OCI-M1 (cell line): ENCODE results near the gene ATE1.
"Not testable (repeated sequence)": the region's sequence is repeated elsewhere in the genome, so short reads cannot be mapped to it uniquely, and the experiment has no call there.

ENCODE experiments used
- DNase-seq: peaks from one replicate; lab custom pipeline; 2025; lab: John Stamatoyannopoulos, UW

ATE1 gene

DNA sequence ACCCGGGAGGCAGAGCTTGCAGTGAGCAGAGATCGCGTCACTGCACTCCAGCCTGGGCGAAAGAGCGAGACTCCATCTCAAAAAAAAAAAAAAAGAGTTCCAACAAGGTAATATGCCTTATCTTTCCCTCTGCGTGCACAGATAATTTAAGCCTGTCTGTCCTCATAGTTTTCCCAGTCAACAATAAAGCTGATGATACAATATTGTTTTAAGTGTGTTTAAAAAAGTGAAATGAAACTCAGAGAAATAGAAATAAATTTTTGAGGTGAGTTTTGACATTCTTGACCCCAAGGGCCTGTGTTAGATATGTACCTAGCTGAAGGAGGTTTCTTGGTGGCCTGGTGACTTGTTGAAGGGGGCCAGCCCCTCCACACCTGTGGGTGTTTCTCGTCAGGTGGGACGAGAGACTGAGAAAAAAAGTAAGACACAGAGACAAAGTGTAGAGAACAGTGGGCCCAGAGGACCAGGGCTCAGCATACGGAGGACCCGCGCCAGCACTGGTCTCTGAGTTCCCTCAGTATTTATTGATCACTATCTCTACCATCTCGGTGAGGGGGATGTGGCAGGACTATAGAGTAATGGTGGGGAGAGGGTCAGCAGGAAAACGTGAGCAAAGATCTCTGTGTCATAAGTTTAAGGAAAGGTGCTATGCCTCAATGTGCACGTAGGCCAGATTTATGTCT, 1.9 kb upstream of the ATE1 start:
- DNase-seq = not testable (repeated sequence)

DNA sequence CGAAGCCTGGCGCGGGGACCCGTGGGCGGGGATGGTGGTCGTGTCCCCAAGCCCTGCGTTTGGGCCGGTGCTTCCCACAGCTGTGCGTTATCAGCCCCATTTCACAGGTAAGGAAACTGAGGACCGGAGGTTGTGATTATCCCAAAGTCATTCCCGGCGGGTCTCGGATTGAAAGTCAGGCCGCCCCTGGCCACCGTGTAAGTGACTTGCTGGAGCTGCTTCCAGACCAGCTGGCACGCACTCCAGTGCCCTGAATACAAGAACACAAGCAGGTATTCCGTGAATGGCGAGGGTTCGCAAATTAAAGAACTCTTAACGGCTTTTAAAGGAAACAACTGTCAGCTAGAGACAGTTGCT, 675 bp upstream of the ATE1 start:
- DNase-seq = peak; percentile 58

DNA sequence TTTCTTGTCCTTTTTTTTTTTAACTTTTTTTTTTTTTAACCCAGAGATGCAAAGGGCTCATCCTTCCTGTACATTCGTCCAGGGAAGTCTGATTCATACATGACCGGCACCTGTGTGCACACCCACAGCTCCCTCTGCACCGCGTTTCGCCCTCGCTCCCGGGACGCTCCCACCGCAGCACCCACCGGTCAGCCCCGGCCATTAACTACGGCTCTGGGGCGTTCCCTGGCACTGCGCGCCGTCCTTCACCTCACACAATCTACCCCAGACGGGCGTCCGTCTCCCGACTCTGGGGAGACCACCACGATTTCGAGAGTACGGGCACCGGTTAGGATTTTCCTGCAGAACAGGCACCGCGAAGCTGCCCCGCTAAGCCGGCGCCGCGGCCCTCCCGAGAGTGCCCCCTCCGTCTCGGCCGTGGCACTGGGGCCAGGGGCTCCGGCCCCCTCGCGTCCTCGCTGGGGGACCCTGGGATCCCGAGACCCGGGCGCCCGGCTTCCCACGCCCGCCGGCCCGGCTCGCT, 452 bp downstream of the ATE1 start:
- peak; percentile 73 for DNase-seq

DNA sequence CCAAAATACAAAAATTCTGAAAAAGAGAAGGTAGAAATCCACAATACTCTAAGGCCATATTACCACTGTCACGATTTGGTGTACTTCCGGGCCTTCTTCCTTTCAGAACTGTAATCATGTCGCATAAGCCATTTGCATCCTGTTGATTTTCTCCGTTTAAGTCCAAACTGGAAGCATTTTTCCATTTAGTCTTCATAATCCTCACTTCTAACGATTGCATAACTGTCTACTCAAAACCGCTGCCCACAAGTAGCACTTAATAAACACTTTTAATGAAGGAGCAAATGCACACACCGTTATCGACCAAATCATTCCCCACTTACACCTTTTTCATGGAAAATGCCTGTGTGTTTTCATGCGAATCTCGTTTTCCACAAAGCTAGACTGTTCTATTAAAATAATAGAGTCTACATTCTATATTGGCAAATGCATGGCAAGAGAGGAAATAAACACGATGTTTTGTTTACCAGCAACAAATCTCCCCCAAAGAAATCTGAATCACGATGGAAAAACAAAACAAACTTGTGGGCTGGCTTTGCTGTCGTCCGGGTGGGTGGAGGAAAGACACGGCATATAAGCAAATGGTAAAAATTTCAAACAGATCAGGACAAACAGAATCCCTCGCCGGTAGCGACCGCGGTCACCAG, 1.0 kb downstream of the ATE1 start:
- DNase-seq = peak; percentile 73

DNA sequence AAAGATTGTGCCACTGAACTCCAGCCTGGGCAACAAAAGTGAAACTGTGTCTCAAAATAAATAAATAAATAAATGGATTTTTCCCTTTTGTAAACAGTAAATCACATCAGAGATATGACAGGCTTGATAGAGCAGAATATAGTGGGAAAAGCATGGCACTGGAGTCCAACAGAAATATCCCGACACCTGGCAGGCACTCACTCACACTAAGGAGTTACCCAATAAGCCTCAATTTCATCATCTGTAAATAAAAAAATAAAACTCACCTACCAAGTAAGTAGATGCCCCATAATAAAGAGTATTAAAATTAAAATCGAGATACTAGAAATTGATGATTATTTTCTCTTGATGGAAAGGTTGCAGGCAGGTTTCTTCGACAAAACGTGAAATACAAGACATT, 1.7 kb downstream of the ATE1 start:
- no peak for DNase-seq

DNA sequence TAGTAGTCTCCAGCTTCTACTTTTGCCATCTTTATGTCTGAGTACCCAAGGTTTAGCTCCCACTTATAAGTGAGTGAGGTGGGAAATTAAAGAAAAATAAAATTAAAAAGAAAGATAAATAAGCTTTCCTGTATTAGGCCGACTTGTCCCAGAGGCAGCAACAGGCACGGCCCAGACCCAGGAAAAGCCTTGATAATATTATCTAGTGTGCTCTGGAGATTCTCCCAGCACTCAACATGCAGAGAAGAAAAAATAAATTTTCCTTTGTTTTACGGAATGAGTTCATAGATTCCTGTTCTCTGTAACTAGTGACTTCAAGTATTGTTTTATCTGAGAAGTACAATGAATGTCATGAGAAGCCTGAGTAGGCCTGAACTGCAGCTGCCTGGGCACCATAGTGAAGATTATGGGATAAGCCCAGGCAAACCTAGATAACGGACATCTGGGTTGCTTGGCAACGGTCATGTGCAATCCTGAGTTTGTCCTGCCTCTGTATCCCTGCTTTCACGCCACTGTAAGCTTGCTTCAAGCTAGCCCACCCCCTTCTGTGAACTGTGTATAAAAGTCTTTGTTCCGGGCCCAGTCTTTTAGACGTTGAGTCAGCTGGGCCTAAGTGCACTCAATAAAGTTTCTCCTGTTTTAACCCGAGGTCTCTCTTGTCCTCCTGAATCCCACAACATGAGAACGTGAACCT, 6.4 kb downstream of the ATE1 start:
- peak; percentile 51 for DNase-seq

DNA sequence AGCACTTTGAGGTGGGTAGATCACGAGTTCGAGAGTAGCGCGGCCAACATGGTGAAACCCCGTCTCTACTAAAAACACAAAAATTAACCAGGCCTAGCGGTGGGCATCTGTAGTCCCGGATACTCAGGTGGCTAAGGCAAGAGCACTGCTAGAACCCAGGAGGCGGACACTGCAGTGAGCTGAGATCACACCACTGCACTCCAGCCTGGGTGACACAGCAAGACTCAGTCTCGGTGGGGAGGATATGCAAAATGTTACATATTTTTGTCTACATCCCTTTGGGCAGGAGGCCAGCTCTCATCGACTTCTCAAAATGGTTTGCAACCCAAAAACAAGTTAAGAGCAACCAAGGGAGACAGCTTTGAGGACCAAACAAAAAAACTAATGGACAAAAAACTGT, 8.2 kb downstream of the ATE1 start:
- no peak for DNase-seq

DNA sequence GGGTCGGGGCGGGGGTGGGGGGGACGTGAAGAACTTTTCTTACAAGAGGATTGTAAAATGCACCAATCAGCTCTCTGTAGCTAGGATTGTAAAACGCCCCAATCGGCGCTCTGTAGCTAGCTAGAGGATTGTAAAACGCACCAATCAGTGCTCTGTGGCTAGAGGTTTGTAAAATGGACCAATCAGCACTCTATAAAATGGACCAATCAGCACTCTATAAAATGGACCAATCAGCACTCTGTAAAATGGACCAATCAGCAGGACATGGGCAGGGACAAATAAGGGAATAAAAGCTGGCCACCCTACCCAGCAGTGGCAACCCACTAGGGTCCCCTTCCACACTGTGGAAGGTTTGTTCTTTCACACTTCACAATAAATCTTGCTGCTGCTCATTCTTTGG, 9.0 kb downstream of the ATE1 start:
- not testable (repeated sequence) for DNase-seq

DNA sequence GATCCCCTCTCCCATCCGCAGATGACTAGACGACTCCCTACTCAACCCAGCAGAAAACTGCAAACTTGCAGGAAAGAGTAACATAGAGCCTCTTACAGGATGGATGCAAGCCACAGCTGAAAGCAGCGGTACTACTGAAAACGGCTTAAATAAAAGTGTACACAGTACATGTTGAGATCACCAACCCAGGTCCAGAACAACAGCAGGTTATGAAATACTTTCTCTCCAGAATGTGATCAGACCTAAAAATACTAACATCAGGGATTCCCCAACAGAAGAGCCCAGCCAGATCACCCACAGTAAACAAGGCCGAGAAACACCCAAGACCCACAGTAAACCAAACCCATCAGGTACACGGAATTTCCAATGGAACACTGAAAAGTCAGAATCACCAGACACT, 13.2 kb downstream of the ATE1 start:
- DNase-seq = no peak

DNA sequence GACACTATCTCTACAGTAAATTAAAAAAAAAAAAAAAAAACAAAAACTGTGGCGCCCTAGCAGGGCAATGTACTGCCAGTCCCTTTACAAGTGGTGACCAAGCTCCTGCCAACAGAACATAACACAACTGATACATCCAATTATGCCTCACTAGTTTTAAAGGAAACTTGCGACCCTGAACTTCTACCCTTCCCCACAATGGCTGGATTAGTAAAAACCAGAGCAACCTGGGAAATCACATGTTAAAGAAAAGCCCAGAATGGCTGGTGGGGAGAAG, 16.5 kb downstream of the ATE1 start:
- no peak for DNase-seq

DNA sequence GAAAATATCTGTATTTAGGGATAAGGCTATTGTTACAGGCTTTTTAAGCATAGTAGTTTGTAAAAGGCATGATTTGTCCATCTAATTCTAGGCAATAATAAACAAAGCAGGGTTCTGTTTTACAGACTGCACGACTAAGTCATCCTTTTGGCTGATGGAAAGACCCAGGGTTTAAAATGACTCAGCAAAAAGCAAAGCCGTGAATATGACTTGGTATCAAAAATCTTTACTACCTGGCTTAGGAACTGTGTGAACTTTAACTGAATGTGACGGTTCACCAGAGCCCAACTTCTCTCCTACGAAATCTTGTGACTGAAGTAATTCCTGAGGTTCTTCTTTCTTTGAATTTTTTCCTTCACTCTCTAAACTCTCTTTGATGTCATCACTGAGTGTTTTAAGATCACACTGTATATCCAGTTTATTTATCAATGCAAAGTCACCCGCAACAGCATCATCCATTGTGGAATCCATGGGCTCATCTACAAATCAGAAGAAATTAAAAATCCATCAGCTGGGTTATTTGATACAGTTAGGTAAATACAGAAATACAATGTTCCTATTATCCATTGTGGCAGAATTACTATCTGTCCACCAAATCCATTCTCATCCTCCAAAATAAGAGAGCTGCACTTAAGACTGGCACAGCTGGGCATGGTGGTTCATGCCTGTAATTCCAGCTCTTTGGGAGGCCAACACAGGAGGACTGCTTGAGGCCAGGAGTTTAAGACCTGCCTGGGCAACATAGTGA, 17.0 kb downstream of the ATE1 start:
- DNase-seq = peak; percentile 17

DNA sequence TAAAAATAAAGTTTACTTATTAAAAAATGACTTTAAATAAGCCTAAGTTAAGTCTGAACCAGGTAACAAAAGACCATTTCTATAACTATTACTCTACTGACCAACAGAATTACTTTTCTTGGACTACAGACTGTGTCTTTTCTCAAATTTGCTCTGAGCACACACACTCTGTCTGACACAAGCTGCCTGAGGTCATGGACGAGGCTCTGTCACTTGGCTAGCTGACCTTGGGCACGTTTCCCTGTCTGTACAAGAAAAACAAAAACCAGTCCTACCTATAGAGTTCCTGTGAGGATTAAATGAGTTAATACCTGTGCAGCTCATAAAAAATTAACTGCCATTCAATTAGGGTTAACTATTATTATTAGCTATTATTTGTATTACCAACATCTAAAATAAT, 22.9 kb downstream of the ATE1 start:
- no peak for DNase-seq

DNA sequence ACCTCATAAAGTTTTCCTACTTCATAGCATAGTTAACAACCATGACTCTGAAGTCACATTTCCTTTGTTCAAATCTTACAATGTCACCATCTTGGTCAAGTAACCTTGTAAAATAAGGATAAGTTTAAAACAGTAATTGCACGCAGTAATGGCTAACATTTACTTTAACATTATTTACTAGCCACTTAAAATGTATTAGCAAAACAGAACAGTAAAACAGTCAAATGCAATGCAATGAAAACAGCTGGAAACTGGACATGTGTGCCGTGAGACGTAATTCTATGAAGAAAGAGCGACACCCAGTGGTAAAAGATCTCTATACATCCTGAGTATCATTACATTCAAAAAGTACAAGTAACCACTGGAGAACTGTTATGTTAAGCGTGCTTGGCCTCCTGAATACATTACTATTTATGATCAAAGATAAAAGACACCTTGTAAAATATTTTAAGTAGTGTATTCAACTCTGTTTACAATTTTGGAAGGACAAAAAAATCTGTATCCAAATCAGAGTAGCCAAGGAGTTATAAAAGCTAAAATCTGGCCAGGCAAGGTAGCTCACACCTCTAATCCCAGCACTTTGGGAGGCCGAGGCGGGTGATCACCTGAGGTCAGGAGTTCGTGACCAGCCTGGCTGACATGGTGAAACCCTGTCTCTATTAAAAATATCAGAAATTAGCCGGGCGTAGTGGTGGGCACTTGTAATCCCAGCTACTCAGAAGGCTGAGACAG, 27.2 kb downstream of the ATE1 start:
- DNase-seq = peak; percentile 88

DNA sequence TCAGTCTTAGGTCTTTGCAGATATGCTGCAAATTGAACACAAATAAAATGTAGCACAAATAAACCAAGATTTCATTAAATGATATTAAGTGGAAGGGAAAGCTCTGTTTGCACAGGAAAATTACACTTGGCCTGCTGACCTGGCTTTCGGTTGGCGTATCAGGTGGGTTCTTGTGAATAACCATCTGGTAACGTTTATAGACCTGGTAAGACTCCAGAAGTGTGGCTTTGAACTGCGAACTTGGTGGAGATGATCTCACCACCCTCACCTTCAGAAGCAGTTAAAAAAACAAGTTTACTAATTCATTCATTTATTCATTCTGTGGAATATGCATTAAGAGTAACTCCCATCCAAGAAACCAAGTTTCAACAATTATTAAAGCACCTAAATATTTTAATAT, 28.1 kb downstream of the ATE1 start:
- DNase-seq = no peak

DNA sequence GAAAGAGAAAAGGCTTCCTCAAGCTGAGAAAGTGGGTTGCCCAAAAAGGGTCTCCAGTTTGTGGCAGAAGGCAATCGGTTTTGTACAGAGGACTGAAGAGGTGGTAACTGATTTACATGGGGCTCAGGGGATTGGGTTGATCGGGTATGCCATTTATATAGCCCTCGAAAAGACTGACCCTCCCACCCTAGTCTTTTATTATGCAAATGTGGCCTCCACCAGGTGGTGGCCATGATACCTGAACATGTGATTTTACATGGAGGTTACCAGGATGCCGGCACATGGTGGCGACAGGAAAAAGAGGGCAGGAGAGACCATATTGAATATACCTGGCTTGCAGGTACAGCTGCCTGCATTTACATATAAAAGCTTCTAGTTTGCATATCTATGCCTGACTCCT, 36.7 kb downstream of the ATE1 start:
- DNase-seq = no peak

DNA sequence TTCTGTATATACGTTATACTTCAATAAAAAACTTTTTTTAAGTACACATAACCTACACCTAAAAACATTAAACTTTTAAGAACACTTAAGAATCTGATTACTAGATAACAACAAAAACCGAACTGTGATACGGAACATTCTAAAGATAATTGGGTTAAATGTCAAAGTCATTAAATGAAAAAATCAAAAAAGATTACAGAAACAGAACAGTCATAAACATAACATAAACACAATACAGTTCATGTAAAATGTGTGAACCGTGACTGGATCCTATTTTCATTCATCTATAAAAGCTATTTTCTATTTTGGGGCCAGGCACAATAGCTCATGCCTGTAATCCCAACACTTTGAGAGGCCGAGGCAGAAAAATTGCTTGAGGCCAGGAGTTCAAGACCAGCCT, 38.6 kb downstream of the ATE1 start:
- DNase-seq = no peak

DNA sequence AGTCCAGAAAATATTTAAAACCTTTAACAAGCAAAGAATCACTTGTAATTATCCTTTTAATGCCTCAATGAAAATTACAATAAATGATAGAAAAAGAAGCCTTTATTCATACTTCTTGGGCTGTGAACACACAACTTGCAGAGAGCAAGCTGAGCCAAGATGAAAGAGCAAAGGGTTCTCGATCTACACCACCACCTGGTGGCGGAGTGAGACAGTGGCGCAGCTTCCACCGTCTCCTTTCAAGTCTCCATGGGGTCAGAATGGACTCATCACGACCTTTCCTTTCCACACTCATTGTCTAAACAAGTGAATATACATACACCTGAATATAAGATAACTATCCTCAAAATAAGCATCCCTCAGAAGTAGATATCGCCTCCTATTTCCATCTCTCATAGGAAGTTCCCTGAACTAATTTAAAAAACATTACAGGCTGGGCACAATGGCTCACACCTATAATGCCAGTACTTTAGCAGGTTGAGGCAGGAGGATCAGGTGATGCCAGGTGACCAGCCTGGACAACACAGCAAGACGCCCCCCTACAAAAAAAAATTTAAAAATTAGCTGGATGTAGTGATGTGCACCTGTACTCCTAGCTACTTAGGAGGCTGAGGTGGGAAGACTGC, 40.7 kb downstream of the ATE1 start:
- peak; percentile 80 for DNase-seq

DNA sequence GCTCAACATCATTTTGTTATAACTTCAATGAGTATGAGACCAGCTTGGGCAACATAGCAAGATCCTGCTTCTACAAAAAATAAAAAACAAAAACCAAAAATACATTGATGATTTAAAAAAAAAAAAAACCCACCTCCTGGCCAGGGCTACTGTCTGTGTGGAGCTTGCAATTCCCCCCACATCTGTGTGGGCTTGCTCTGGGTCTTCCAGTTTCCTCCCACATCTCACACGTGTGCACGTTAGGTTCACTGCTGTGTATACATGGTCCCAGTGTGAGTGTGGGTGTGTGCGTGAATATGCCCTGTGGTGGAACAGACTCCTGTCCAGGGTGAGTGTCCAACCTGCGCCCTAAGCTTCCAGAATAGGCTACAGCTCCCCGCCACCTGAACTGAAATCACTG, 41.6 kb downstream of the ATE1 start:
- DNase-seq = no peak

DNA sequence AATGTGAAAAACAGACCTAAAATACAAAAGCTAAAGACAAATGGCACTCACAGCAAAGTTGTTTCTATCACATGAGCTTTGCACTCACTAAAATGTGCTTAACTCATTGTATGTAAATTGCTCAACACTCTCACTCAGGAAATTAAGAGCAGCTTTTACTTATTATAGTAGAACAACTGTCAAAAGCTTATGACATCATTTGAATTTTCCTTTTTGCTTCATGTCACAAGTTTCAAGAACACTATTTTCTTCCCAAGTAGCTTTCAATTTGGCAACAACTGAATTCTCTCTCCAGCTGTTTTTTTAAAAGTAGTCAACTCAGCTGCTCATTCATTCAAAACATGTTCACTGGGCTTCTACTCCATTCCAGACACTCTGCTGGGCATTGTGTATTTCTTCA, 46.9 kb downstream of the ATE1 start:
- no peak for DNase-seq

DNA sequence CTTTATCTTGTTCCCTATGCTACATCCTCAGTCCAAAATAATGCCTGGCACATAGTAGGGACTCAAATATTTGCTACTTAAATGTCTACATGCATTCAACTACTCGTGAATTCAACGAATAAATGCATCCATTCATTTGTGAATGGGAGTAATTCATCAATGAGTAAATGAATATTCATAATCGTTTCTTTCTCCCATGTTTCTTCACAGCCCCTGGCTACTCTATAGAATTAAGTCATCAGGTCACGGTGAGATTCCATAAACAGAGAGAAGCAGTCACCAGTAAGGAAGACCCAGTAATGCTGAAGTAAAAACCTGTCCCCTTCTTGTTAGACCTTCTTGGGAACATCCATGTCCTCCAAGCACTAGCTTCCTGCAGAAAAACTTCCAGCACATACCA, 48.4 kb downstream of the ATE1 start:
- DNase-seq = no peak

DNA sequence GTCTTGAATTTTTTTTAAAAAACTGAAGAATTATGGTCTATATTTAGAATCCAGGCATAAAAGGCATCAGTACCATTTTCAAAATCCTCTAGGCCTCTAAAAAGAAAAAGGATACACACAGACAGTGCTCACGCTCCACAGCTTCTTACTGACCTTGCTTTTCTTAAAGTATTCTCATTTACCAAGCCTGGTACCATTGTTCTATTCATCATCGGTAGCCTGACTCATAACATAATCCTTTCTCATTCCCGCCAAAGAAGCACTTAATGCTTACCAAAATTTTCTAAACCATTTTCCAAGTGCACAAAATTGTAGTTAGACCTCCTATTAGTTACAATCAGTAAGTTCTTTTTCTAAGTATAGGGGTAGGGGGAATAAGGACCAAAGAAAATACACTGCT, 54.6 kb downstream of the ATE1 start:
- no peak for DNase-seq

DNA sequence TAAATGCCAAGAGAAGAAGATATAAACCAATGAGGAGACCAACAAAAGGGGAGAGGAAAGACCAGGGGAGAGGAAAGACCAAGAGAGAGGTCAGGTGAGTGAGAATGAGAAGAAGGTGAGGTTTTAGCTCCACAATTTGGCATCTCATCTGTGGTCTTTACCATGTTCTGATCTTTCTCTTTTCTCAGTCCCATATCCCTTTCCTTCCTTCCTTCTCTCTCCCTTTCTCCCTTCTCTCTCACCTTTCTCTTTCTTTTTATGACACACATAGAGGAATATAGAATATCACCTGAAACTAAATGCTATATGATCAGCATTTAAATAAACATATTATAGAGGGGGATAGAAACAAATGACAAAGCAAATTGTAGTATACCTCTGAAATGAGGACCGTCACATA, 57.4 kb downstream of the ATE1 start:
- DNase-seq = no peak
